Medulla oblongata (tissue), 1 donor: Measurements from ENCODE around the gene SCAMP5.

Experiments
- DNase-seq: peaks from one replicate; pipeline ENCODE4 v3.0.0-alpha.2; 2015; ENCODE audit errors: extremely low spot score

Gene SCAMP5, protein sequence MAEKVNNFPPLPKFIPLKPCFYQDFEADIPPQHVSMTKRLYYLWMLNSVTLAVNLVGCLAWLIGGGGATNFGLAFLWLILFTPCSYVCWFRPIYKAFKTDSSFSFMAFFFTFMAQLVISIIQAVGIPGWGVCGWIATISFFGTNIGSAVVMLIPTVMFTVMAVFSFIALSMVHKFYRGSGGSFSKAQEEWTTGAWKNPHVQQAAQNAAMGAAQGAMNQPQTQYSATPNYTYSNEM

DNA sequence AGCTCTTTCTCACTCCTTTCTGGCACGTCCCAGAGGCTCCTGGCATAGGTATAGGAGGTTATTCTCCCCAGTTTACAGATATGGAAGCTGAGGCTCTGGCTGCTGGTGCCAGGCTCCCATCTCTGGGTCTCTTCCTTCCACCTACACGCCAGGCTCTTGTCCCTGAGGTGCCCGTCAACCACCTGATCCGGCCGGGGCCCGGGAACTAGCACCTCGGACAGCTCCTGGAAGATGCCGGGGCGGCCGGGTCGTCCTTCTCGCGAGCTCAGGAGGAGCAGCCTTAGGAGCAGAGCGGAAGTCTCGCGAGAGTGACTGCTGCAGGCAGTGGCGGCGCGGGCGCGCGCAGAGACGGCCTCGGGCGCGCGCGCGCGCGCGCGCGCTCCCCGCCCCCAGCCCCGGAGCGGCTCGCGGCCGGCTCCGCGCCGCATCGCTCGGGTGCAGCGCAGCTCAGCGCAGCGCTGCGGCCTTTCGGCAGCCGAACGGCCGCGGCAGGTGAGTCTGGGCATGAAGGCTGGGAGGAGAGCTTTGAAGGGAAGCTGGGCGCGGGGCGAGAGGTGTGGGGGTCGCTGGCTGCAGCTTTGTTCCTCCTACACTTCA, at the start of gene SCAMP5:
TSS of gene SCAMP5 (plus strand) at position 382 of the 597 bp plus-strand sequence. CDS start 16,277 bp downstream, outside the sequence.
- peak; percentile 96 for DNase-seq

DNA sequence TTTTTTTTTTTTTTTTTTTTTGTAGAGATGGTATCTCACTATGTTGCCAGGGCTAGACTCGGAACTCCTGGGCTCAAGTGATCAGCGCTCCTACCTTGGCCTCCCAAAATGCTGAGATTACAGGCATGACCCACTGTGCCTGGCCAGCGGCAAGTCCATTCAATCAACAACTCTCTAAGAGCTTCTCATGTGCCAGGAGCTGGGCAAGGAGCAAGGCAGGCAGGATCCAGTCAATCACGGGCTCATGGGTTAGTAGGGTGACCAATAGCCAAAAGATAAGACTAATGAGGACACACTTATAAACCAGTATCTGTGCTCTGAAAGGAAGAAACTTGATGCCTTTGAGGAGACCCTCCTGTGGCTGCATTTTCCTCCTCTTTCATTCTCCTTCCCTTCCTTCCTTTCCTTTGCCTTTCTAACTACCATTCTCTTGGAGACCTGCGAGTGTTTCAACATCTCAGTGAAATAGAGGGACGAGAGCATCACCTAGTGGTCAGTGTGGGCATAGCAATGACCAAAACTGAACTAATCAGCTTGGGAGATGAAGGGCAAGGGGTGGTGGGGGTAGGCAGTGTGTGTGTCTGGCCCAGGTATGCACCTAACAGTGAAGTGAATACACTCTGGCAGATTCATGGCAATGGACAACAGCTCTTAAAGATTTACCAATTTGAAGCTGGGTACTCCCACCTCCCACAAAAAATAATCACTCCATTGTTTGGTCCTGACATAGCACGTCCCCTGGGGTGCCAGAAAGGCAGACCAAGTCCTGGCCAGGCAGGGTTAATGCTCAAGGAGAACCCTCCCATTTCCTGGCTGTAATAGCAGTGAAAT, 45.1 kb upstream of the SCAMP5 start:
- DNase-seq, result peak; percentile 92

DNA sequence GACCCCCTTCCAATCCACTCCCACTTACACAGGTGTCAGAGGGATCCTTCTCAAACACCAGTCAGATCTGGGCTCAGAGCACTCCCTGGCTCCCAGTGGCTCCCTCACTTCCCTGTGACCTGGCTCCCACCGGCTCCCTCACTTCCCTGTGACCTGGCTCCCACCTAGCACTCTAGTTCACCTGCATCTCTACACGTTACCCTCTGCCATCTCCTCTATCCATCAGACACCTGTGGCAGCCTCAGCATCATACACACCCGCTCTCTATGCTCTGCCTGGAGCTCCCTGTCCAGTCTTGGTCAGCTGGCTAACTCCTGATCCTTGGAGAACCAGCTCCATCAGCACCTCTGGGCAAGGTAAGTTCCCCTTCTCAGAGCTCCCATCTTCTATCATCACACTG, 44.4 kb upstream of the SCAMP5 start:
- no peak for DNase-seq

DNA sequence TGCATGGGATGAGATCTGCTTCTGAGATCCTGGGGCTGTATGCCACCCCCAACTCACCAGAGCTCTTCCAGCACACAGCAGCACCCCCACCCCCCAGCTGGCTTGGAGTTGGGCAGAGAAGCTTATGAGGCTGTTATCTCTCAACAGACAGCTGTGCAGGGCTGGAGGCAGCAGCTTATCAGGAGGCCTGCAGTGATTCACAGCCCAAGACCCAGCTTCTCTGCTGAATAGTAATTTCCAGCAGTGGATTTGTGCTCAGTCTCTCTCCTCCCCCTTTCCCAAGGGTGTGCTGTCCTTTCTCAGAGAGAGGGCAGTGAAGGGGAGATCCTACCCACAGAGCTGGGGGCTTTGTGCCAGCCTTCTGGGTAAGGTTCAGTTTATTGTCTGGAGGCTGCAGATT, 40.8 kb upstream of the SCAMP5 start:
- no peak for DNase-seq

DNA sequence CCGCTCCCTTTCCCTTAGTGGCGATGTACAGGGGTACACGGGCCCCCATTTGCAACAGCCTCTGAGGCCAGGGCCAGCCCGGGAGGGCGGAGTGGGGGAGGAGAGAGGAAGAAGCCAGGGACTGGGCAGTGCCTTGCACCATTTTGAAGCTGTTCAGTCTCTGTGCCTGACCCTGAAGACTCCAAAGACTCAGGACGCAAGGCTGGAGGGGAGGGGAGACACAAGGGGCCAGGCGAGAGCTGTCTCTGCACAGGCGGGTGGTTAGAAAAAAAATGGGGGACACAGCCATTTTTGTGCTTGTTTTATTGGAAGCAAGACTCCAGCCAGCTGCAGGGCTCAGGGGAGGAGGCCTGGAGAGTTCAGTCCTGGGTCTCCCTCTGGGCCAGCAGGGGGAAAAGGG, 40.3 kb upstream of the SCAMP5 start:
- no peak for DNase-seq

DNA sequence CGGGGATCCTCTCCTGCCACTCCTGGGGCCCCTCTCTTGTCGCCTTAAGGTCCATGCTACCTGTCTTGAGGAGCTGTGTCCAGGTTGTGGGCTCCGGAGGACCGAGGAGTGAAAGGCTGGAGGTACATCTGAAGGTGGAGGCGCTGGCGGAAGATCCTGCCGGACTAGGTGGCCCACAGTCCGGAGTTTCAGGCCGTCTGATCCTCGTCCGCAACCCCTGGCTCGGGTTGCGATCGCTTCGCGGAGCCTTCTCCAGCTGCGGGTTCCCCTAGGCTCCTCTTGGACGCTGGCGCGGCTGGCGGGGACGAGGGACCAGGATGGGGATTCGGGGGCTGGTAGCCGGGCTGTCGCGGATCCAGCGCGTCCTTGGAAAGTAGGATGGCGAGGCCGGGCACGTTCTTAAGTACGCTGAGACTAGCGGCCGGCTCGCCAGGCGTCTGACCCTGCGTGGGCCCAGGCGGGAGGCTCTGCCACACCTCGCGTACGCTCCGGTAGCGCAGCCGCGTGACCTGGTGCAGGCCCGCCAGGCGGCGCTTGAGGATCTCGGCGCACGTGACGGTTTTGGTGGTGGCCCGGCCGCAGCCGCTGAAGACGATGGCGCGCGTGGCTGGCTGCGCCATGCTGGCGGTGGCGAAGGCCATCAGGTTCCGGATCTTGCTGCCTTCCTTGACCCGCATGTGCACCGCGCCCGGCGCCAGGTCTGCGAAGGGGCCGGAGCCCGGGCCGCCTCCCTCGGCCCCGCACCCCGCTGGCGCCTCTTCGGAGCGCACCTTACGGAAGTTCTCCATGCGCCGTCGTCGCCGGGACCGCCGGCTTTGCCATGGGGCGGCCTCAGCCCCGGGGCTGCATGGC, 39.3 kb upstream of the SCAMP5 start:
- peak; percentile 70 for DNase-seq

DNA sequence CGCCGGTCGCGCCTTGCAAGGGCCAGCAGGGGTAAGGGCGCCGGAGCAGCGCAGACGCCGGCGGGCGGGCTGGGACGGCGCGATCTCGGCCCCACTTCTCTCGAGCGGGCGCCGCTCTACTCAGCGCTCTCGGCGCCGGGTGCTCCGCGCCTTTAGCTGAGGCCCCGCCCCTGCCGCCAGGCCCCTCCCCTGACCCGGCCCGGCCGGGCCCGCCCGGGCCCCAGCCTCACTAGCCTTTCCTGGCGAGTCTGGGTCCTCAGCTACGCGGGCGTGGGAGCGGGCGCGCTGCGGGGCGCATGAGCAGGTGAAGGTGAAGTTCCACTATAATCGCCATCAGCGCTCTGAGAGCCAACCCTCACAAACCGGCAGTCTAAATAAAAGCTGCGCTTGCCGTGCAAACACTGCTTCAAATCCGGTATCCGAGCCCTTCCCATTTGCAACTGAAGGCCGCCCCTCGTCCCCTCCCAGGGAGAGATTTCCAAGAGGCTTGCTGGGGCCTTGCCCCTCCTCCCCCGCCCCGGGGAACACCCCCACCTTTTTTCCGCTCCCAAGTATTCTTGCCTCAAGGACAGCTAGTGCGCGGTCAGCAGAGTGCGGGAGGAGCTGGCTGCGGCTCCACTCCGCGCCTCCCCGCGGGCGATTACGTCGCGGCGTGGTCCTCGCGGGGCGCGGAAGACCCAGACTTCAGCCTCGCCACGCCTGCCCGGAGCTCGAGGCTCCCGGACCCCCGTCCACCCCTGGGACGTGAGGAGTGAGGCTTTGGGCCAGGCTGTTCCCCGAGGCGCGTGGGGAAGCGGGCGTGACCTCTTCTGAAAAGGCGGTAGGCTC, 38.5 kb upstream of the SCAMP5 start, which contains the start of gene RPP25:
TSS of gene RPP25 (minus strand) at position 125 of the 828 bp plus-strand sequence. CDS start 189 bp downstream, outside the sequence.
- DNase-seq, result peak; percentile 80

DNA sequence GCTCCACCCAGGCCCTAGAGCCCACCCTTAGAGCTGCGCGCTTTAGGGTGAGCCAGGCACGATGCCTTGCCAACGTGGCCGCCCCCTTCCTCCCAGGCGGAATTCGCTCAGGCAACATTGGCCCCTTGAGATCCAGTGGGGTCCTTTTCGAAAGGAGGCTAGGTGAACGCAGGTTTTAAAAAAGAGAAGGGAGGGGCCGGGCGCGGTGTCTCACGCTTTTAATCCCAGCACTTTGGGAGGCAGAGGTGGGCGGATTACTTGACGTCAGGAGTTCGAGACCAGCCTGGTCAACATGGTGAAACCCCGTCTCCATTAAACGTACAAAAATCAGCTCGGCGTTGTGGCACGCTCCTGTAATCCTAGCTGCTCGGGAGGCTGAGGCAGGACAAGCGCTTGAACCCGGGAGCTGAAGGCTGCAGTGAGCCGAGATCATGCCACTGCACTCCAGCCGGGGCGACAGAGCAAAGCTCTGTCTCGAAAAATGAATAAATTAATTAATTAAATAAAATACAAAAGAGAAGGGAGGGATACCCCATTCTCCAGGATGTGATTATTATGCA, 37.8 kb upstream of the SCAMP5 start:
- no peak for DNase-seq

DNA sequence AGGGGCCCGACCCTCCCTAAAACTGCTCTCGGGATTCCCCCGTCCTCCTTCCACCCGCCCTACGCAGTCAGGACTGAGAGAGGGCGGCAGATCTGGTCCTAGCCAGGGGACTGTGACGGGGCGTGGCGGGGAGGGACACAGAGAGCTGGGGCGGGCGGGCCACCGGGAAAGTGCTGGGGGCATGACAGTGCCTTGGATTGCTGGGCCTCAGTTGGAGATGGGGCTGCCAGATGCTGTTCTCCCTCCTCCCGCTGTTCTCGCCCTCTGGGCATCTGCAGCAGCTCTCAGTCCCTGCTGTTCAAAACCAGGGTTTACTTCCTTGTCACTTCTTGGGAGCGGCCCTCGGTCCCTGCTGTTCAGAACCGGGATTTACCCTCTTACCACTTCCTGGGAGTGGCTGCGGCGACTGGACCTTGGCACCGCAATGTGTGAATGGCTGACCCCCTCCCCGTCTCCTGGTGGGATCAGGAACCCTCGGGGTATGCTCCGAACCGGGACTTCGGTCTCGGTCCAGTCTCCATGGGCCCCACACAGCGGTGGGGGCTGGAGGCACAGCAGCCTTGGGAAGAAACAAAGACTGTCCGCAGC, 36.9 kb upstream of the SCAMP5 start:
- no peak for DNase-seq

DNA sequence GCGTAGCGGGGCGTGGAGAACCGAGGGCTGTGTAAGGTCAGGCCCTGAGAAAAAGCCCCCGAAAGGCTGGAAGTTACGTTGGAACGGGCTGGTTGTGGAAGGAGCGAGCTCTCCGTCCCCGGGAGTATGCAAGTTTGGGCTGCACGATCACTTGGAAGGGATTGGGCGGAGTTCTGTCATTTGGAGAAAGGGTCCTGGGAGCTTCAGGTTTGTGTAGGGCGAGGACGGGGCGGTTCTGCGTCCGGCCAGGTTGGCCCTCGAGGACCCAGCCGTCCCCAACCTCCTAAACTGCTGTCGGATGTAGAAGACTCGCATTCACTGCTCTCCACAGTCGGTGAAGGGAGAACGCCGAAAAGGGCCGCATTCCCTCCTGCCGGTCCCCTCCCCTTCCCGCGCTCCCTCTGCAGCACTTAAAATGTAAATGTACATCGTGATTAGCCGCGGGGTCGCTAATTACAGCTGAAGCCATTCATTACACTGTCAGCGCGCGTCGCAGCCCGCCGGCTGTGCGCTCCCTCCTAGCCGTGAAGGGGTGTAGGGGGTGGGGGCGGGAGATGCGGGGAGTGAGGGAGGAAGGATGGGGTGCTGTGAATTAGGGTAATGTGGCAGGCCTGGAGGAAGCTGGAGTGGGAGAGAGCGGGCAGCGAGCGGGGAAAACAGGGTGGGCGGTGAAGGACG, 36.3 kb upstream of the SCAMP5 start:
- DNase-seq, result no peak

DNA sequence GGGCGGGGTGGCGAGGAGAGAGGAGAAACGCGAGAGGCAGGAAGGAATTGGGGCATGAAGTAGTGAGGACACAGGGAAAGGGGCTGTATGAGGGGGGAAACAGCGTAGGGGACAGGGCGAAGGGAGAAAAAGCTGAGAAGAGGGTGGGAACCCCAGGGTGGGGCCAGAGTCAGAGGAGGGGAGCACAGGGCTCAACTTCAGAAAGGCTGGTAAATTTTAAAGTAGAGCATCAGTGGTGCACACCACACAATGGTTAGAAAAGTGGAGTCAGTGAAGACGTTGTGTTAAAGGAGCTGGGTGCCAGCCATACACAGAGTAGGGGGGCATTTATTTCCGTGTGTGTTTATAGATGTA, 35.8 kb upstream of the SCAMP5 start:
- DNase-seq, result no peak

DNA sequence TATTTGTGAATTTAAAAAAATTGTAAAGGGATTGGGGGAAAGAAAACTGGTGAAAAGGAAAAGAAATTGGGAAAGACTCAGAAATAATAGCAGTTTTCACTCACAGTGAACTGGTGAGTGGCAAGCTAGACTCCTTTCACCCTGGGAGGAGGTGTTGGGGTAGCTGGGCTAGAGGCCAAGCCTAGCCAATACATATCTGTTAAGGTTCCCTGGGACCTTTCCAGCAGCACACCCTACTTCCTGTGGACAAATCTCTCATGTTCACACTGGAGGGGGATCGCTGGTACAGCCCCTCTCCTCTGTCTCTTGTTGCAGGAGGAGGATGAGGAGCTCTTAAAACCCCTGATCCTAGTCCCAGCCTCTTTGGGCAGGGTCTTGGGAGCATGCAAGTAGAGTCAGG, 35.1 kb upstream of the SCAMP5 start:
- DNase-seq, result no peak

DNA sequence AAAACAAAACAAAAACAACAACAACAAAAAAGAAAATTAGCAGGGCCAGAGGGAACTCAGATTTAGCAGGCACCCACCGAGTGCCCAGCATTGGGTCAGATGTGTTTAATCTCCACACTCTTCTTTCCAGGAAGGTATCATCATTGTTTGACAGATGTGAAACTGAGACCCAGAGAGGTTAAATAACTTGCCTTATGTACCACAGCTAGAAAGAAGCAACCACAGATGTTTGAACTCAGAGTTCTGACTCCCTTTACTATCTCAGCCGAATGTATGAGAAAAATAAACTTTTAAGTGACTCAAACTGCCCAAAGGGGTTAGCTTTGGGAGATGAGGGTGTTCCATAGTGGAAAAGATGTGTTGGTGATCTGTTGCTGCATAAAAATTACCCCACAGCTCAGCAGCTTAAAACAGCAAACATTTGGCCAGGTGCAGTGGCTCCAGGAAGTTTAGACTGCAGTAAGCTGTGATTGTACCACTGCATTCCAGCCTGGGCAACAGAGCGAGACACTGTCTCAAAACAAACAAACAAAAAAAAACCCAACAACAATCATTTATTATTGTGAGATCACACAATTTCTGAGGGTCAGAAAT, 34.3 kb upstream of the SCAMP5 start:
- no peak for DNase-seq

DNA sequence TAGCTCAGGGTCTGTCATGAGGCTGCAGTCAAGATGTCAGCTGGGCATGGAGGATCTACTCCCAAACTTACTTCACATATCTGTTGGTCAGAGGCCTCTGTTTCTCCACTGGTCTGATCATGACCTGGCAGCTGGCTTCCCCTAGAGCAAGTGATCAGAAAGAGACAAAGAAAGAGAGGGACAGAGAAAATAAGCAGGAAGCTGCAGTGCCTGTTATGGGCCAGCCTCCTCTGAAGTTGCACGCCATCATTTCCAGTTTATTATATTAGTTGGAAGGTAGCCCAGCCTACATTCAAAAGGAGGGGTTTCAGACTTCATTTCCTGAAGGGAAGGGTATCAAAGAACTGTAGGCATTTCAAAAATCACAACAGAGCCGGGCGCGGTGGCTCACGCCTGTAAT, 33.7 kb upstream of the SCAMP5 start:
- no peak for DNase-seq

DNA sequence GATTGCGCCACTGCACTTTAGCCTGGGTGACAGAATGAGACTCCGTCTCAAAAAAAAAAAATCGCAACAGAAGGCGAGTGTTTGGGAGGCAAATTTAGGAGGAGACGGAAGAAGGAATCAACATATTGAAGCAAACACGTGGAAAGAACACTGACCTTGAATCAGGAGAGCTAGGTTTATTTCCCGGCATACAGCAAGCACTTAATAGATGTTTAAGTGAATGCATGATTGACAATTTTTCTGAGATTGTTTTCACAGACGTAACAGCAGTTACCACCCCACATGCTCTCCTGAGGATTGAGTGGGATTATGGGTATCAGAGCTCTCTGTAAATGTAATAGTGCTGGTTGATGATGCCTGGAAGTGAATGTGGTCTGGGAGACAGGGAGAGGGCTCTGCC, 33.1 kb upstream of the SCAMP5 start:
- no peak for DNase-seq

DNA sequence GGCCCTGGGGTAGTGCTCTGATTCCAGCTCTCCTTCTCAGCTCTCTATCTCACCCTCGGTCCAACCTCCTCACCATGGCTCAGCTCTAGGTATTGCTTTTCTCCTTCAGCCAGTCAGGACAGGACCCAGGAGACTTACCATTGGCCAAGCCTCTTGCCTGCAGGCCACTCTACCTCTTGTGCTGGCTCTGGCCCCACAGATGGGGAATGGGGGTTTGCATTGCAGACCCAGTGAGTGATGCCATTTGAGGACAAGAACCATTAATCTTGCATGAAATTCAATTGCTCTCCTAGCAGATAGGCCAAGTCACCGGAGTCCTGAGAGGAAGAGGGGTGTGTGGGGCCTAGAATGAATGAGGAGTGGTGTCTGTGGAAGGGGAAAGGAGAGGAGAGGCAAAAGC, 32.7 kb upstream of the SCAMP5 start:
- DNase-seq, result no peak

DNA sequence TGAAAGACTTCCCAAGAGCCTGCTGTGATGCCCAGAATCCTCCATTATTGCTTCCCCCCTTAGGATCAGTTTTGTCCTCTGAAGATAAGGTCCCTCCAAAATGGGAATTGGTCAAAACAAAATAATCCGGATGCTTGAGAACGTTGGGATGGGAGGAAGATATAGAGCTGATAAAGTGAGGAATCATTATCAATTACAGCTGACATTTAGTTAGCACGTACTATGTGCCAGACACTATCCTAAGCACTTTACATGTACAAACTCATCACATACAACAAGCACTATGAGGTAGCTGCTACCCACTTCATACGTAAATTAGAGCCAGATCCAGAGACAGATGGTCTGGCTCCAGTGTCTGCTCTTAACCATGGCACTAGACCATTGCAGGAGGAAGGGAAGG, 32.1 kb upstream of the SCAMP5 start:
- no peak for DNase-seq

DNA sequence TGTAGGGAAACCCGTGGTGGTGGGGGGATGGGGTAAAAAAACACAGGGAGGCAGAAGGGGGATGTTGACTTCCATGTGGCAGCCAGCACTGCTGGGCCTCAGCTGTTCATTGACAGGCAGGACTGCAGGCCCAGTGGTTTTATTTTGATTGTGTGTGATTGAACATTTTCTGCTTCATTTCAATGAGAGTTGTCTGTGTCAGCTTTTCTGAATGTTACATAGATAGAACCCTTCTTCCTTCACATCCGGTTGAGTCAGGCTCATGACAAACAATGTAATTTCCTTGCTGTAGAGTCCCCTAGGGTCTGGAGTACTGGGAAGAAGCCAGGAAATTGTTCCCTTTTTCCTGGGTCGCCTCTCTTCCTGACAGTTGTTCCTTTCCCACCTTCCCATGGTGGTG, 30.6 kb upstream of the SCAMP5 start:
- no peak for DNase-seq

DNA sequence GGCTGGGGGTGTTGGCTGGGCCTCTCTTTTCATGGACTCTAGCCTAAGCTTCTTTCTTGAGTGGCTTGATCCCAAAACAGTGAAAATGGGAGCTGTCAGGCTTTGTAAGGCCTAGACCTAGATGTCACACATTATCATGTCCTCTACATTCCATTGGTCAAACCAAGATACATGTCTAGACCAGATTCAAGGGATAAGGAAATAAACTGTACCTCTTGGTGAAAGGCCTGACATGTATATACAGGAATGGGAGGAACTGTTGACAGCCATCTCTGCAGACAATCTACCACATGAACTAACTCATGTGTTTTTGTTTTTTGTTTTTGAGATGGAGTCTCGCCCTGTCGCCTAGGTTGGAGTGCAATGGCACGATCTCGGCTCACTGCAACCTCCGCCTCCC, 27.7 kb upstream of the SCAMP5 start:
- DNase-seq, result no peak
